Psoas muscle (tissue), 8 donors: ENCODE data around the gene SF3A2. TPM values are rescaled to one million over a fixed set of nuclear protein-coding genes. Genes with fewer than 3 reads are reported as not detected.

Source experiments
- ATAC-seq, 4 donors: fragments of 200-7000 bp; cut with Tn5 transposase; one replicate each; pipeline ENCODE4 v1.9.1; 2020; ENCODE audit warnings: moderate library complexity in 3 of 4, mild to moderate bottlenecking in 2 of 4
- DNase-seq, 2 donors: peaks; one replicate each; pipeline ENCODE4 v3.0.0-alpha.2; 2020
- H3K27ac ChIP-seq: fragments of 200-600 bp; one replicate; pipeline ENCODE4 v1.8.0; 2022
- H3K27me3 ChIP-seq, 3 donors: fragments of 200-600 bp in 1 of 3; one replicate each; pipeline versions ENCODE4 v1.6.1 to v1.8.0; 2013 to 2022; ENCODE audit warnings: low read length in 2 of 3, mild to moderate bottlenecking in 2 of 3, moderate library complexity in 1 of 3; ENCODE audit not compliant: insufficient read depth in 3 of 3
- H3K36me3 ChIP-seq, 2 donors: fragments of 200-600 bp in 1 of 2; one replicate each; pipeline versions ENCODE4 v1.6.1 to v1.8.0; 2013 to 2022; ENCODE audit warnings: low read depth in 1 of 2, mild to moderate bottlenecking in 1 of 2, moderate library complexity in 1 of 2; ENCODE audit not compliant: insufficient read depth in 1 of 2
- H3K4me1 ChIP-seq: fragments of 200-600 bp; one replicate; pipeline ENCODE4 v1.8.0; 2022
- H3K4me3 ChIP-seq: fragments of 200-600 bp; one replicate; pipeline ENCODE4 v1.8.0; 2022; ENCODE audit warnings: mild to moderate bottlenecking
- H3K9me3 ChIP-seq: fragments of 200-600 bp; one replicate; pipeline ENCODE4 v1.8.0; 2022
- WGBS, 3 donors: extraction: QIAGEN DNeasy Blood & Tissue Kit; methylation state at CpG; one replicate each; pipeline versions ENCODE4 v1.1.6 to v1.1.7; 2013; 5-methylcytosine and 5-hydroxymethylcytosine counted together
- intact Hi-C, 2 donors: fragments of 100-400 bp; cut with DNase I; formaldehyde crosslinking; loops; one replicate each; pipeline versions ENCODE4 v1.11.0 to v1.14.2; 2022
- polyA plus RNA-seq, 3 donors: library from polyadenylated mRNA; stranded (reverse); fragments of 200-250 nt; gene quantifications; one replicate each; pipeline ENCODE4 v1.2.3, GENCODE V29; 2013
- total RNA-seq, 4 donors: library from RNA; stranded (reverse); fragmentation: NEBNext Ultra II Directional in 2 of 4; extraction: Animal tissue kit (Norgen Biotek cat#: 25700) in 2 of 4; gene quantifications; one replicate each; pipeline versions ENCODE4 v1.2.1 to v1.2.4, GENCODE V29; 2021 to 2023
- TF ChIP-seq, protein P1 (sequence below): fragments of 200-600 bp; IDR thresholded peaks from one replicate; pipeline ENCODE4 v1.8.0; 2022; ENCODE audit warnings: antibody characterized with exemption
- donor health status: healthy with polysubstance abuse.
- donor health status: DM: no; HTN: no; CAD: no; lungs with moderate emphysema.
- donor health status: Bipolar disorder and iron deficiency.
- donor health status: healthy.
- donor health status: DM: yes; HTN: yes; CAD: no.
- donor health status: DM: no; HTN: no; CAD: no.
- donor health status: DM: no; HTN: no; CAD: no.
- donor health status: DM: yes; HTN: yes; CAD: no.

SF3A2 gene
- total and polyA plus RNA-seq, 7 donors, result 25.9 to 46.8 (median 33.6) TPM

DNA sequence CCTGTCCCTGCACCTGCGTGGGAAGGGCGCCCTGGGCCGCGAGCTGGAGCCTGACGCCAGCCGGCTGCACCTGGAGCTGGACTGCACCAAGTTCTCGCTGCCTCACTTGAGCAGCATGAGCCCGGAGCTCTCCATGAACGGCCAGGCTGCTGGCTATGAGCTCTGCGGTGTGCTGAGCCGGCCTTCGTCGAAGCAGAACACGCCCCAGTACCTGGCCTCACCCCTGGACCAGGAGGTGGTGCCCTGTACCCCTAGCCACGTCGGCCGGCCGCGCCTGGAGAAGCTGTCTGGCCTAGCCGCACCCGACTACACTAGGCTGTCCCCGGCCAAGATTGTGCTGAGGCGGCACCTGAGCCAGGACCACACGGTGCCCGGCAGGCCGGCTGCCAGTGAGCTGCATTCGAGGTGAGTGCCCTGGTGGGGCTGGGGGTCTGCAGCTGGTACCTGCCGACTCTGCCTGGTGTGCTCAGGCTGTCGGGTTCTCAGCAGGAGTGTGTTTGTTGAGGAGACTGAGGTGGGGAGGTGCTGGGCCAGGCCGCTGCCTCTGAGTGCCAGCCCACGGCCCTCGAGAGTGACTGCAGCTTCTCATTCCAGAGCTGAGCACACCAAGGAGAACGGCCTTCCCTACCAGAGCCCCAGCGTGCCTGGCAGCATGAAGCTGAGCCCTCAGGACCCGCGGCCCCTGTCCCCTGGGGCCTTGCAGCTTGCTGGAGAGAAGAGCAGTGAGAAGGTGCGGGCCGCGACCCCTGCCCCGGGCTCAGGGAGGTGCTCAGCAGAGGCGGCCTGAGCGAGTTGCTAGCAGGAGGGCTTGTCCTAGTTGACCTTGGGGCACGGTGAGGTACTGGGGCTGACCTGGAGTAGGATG, 20.0 kb upstream of the SF3A2 start:
- H3K4me3 ChIP-seq, result no peak overlapping the region
- H3K27ac ChIP-seq, result no peak overlapping the region
- no peak for DNase-seq
- TF ChIP-seq, protein P1, sequence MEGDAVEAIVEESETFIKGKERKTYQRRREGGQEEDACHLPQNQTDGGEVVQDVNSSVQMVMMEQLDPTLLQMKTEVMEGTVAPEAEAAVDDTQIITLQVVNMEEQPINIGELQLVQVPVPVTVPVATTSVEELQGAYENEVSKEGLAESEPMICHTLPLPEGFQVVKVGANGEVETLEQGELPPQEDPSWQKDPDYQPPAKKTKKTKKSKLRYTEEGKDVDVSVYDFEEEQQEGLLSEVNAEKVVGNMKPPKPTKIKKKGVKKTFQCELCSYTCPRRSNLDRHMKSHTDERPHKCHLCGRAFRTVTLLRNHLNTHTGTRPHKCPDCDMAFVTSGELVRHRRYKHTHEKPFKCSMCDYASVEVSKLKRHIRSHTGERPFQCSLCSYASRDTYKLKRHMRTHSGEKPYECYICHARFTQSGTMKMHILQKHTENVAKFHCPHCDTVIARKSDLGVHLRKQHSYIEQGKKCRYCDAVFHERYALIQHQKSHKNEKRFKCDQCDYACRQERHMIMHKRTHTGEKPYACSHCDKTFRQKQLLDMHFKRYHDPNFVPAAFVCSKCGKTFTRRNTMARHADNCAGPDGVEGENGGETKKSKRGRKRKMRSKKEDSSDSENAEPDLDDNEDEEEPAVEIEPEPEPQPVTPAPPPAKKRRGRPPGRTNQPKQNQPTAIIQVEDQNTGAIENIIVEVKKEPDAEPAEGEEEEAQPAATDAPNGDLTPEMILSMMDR, result no peak
- intact Hi-C loops, result no loop called here
- no peaks in the 10 kb centered on the region for H3K9me3 ChIP-seq
- H3K36me3 ChIP-seq, result peaks cover 0 to 98% of the 10 kb centered on the region in 2 donors
- H3K4me1 ChIP-seq, result no peaks in the 10 kb centered on the region
- ATAC-seq, result no peak
- no peaks in the 10 kb centered on the region for H3K27me3 ChIP-seq
- WGBS, 3 donors, result 95% methylated on average over 42 to 43 of the region's 43 CpGs

DNA sequence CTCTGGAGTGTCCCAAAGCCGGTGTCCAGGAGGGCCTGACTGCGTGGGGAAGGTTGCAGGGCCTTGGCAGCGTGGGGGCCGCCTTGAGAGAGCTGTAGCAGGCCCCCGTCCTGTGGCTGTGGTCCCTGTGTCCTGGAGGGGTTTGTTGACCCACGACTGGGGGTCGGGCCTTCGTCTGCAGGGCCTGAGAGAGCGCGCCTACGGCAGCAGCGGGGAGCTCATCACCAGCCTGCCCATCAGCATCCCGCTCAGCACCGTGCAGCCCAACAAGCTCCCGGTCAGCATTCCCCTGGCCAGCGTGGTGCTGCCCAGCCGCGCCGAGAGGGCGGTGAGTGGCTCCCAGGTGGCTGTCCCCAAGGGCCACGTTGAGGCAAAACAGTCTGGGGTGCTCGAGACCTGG, 19.0 kb upstream of the SF3A2 start:
- TF ChIP-seq, protein P1, result no peak
- H3K36me3 ChIP-seq, result peaks cover 0 to 96% of the 10 kb centered on the region in 2 donors
- no peaks in the 10 kb centered on the region for H3K9me3 ChIP-seq
- no peaks in the 10 kb centered on the region for H3K4me1 ChIP-seq
- H3K27me3 ChIP-seq, result no peaks in the 10 kb centered on the region
- ATAC-seq, result no peak
- no peak overlapping the region for H3K4me3 ChIP-seq
- DNase-seq, result no peak
- 95 to 97% (median 96%) methylated on average over 21 to 22 of the region's 22 CpGs for WGBS, 3 donors
- no peak overlapping the region for H3K27ac ChIP-seq
- intact Hi-C loops, result no loop called here

DNA sequence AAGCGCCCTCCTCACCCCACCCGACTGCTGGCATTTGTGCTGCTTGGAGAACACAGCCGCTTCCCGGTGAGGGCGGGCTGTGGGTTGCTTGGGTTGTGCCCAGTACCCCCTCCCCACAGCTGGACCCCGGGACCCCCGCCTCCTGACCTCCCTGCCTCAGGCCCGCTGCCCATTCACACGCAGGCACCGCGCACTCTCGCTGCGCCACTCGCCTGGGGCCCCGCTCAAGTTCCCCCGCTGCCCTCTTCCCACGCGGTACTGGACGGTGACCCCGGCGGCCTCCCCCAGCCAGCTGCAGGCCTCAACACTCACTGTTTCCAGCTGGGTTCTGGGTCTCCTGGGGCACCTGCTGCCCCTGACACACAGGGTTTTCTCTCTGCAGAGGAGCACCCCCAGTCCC, 16.9 kb upstream of the SF3A2 start:
- no peaks in the 10 kb centered on the region for H3K9me3 ChIP-seq
- no peaks in the 10 kb centered on the region for H3K4me1 ChIP-seq
- DNase-seq, result no peak
- no peak overlapping the region for H3K4me3 ChIP-seq
- no peaks in the 10 kb centered on the region for H3K27me3 ChIP-seq
- no peak for ATAC-seq
- peaks cover 0 to 92% of the 10 kb centered on the region in 2 donors for H3K36me3 ChIP-seq
- WGBS, 3 donors, result 91 to 96% (median 93%) methylated on average over 19 to 21 of the region's 21 CpGs
- H3K27ac ChIP-seq, result no peak overlapping the region
- TF ChIP-seq, protein P1, result no peak
- intact Hi-C loops, result no loop called here

DNA sequence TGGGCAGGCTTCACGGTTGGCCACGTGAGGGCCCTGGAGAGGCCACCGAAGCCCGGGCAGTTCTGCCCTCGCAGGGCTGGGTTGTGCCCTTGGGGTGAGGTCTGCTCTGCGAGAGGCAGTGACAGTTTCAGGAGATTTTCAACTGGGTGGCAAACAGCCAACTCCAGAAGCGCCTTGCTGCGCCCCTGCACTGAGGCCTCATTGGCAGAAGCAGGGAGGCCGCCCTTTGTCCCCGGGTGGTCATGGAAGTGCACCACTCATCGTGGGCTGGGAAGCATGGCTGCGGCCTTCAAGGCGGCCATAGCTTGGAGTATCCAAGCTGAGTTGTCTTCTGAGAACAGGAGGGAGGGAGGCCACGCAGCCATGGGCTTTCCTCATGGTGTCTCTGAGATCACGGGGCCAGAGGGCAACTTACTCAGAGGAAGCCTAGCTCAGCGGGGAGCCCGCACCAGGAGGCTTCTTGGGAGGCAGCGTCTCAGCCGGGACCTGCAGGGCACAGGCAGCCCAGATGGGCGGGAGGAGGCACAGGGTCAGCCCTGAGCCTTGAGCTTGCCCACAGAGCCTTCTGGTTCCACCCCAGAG, 15.3 kb upstream of the SF3A2 start:
- H3K36me3 ChIP-seq, result peaks cover 8 to 92% of the 10 kb centered on the region in 2 donors
- no peak overlapping the region for H3K4me3 ChIP-seq
- 87 to 95% (median 87%) methylated on average over 17 to 20 of the region's 20 CpGs for WGBS, 3 donors
- ATAC-seq, result peak in 1 of 4 donors; percentile 4
- H3K27ac ChIP-seq, result no peak overlapping the region
- intact Hi-C loops, result no loop called here
- DNase-seq, result no peak
- TF ChIP-seq, protein P1, result no peak
- no peaks in the 10 kb centered on the region for H3K4me1 ChIP-seq
- H3K27me3 ChIP-seq, result no peaks in the 10 kb centered on the region
- no peaks in the 10 kb centered on the region for H3K9me3 ChIP-seq
